ENCODE measurements around the gene STK17B.

Gene STK17B

DNA sequence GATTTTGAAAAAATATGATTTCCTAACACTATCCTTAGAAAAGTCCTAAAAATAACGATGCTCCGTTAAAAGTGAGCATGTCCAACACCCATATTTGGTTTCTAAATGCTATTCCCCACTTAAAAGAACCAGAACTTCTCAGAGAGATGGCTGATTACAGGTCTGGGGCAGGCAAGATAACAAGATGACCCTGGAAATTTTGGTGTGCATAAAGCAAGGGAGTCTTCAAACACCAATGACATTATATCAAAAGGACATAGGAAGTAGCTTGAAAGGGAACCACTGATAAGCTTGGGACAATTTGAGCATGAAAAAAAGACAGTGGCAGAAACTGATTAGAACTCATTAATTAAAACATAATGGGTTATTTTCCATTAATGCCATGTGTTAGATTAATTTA is 17.9 kb downstream of the STK17B start:
- no peak for DNase-seq

GRCh38 chr2:196149948-196150347 is 21.4 kb downstream of the STK17B start:
- no peak for DNase-seq

GRCh38 chr2:196148736-196149135 is 22.6 kb downstream of the STK17B start:
- no peak for DNase-seq

DNA sequence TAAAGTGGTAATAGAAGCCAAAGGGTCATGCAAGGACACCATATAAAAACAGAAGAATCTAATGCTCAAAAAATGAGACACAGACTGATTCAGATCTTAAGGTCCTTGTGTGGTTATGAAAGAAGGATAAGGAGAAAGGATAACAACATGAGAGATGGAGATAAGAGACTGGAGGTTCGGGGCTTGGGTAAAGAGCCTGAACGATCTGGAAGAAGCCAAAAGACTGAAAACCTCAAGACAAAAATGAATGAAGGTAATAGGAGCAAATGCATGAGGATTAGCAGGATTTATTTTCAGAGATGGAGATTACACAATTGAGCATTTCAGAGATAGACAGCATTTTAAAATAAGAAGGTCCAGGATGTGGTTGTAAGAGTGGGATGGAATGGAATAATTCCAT is 26.1 kb downstream of the STK17B start:
- no peak for DNase-seq

DNA sequence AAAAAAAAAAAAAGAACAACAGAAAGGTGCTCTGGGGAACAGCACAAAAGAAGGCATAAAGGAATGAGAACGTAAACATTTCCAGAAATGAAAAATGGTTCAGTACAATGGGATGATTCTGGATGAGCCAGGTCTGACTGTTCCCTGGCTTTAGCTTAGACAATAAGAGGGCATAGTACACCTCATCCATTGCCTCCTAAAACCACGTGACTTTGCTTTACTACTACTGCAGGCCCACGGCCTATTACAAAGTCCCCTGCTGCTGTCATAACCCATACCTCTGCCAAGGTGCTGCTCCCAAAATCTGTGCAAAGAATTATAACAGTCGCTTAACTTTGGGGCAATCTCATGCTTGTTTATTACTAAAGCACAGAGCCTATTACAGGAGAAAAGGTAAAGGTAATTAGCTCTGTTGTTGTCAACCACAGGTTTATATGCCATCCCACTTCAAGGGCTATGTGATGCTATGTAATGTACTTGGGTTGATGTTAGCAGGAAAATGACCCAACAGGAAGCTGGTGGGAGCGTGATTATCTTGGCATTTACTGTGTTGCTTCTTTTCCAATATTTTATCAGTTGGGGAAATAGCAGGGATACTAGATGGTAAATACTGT is 26.8 kb downstream of the STK17B start:
- DNase-seq = no peak

- no peak for DNase-seq
These were observed 27.6 kb downstream of the STK17B start for GRCh38 chr2:196143730-196144131.

DNA sequence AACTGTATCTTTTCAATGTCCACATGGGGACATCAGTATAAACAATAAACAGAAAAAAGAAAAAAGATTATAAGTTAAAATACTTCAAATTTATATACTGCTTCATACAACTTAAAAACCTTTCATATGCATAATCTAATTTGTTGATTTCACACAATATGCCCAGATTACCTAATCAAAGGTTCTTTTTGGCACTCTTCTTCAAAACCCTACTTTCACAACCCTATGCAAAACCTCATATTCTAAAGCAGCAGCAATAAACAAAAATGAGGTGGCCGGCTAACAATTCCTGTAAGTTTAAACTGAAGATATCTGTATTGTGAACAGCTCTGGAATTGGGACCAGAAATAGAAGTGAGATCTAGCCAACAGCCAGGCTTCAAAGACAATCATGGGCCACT is 28.6 kb downstream of the STK17B start:
- no peak for DNase-seq

DNA sequence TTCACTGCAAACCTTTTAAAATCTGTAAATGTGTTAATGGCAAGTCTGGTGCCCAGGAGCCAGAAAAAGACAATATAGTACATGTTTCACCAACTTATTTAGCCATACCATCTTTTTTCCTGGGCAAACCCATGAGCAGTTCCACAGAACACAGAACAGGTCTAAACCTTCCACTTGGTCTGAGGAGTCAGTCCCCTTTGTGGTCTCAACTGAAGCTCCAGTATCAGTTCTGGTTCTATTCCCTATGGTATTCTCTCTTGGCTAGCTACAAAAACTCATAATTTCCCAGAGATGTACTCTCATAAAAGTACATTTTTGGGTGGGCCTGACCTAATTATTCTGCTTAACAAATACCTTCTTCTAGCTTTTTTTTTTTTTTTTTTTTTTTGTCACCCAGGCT is 31.2 kb downstream of the STK17B start:
- DNase-seq = no peak

DNA sequence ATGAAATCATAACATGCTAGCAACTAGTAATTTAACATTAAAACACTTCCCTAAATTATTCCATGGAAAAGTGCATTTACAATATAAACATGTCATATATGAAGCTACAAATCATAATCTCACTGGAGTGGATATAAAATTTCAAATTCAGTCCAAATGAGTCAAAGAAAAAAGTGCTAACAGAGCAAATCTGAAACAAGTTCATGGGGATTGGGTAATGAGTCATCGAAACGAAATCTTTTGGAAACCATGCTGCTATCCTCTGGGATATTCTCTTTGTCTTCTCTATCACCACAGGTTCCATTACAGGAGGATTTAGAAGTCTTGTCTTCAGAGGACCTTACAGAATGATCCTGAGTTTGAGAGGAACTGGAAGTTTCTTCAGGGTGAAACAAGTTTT is 34.1 kb downstream of the STK17B start:
- no peak for DNase-seq

DNA sequence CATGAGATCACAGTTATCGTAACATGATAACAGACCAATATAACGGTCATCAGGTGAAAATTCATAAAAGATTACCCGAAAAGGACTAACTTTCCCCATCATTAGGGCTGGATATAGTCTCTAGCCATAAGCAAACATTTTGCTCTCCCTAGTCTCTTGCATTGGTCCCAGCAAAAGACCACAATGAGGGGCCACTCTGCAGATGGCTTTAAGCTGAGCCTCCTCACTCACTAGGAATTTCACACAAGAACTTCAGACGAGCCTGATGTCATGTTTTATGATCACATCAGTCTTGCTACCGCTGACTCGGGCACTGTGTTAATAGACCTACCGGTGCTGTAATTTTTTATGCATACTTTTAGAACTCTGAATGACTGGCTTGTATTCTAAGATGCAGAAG is 35.2 kb downstream of the STK17B start:
- no peak for DNase-seq

- peak; percentile 42 for DNase-seq
These were observed 39.1 kb downstream of the STK17B start for GRCh38 chr2:196131949-196132925.

DNA sequence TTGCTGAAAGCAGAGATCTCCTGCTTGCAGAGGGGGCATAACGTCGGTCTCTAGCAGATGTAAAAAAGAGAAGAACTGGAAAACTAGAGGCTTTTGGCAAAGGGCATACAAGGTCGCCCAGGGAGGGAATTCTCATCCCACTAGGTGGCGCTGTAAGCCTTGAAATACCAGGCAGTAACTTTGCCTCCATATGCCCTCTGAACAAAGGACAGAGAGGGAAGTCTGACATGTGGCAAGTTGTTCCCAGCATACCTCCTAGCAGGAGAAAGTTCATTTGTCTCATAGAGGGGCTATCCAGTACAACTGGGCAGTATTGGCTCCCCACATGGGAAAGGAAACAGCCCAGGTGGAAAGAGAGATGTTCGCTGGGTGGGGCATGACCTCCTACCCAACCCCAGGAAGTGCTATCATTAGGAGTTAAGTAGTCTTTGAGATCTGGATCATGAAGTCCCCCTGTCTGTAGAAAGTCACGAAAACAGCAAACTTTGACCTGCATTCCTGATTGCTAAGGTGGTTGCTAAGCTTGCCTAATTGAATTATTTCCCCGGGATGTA is 39.9 kb downstream of the STK17B start:
- peak; percentile 51 for DNase-seq

GRCh38 chr2:196130039-196130825 is 41.1 kb downstream of the STK17B start:
- no peak for DNase-seq

DNA sequence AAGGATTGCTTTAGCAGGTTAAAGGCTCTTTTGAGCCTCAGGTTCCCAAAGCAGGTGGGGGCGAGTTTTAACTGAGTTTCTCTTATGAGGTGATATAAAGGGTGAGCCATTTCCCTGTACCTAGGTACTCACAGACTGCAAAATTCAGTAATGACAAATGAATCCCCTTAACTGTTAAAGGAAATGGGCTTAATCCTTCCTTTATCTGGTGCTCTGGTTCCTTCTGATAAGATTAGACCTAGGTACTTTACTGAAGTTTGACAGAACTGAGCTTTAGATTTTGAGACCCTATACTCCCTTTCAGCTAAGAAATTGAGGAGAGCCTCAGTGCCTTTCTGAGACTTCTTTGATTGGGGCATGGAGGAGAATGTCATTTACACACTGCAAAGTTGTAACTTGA is 42.6 kb downstream of the STK17B start:
- no peak for DNase-seq

GRCh38 chr2:196125596-196125995 is 45.8 kb downstream of the STK17B start:
- DNase-seq = no peak

DNA sequence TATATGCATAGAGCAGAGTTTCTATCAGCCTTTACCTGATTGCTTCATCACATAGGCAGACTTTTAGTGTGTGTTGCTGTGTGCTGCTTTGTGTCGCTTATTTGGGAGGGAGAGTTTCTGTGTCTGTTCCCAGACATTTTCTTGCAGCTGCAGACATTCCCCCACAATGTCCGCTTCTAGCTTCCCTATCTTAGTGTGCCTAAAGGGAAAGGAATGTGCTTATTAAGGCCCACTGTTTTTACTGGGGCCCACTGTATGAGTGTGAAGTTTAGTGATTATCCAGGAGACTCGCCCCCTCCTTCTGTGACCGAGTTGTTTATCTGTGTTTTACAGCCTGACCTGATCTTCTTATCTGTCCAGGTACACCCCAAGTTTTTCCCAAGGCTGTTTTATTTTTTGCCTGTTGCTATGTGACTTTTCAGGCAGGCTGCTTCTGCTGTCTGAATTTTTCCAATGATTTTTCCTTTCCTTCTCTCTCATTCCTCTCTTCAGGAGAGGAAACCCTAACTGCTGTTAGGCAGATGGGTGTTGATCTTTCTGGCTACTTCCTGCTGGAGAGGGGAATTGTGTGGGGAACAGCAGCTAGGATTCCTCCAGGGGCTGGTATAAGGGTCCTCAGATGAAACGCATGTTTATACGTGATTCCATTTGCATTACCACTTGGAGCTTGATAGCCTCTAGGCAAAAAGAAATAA is 47.6 kb downstream of the STK17B start:
- DNase-seq = no peak

- DNase-seq = no peak
These were observed 51.5 kb downstream of the STK17B start for GRCh38 chr2:196119926-196120325.

DNA sequence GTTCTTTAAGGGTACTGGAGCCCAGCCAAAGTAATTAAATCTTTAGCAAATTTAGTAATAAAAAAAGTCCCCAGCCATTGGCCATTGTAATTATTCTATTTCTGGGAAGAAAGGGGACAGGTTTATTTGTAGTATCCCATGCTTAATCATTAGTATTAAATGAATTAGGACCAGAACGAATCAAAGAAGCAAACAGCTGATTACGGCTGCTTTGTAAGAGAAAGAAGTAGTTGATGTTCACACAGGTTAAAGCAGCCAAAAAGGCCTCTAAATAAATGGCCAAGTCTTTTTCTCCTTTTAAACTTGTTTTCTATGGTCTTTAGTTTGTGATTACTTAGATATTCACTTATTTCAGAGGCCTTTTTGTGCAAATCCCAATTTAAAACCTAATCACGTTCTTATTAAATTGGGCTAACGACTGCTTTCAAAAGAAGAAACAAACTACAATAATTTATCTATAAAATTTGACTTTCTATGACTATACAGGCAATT is 54.1 kb downstream of the STK17B start:
- DNase-seq = no peak

DNA sequence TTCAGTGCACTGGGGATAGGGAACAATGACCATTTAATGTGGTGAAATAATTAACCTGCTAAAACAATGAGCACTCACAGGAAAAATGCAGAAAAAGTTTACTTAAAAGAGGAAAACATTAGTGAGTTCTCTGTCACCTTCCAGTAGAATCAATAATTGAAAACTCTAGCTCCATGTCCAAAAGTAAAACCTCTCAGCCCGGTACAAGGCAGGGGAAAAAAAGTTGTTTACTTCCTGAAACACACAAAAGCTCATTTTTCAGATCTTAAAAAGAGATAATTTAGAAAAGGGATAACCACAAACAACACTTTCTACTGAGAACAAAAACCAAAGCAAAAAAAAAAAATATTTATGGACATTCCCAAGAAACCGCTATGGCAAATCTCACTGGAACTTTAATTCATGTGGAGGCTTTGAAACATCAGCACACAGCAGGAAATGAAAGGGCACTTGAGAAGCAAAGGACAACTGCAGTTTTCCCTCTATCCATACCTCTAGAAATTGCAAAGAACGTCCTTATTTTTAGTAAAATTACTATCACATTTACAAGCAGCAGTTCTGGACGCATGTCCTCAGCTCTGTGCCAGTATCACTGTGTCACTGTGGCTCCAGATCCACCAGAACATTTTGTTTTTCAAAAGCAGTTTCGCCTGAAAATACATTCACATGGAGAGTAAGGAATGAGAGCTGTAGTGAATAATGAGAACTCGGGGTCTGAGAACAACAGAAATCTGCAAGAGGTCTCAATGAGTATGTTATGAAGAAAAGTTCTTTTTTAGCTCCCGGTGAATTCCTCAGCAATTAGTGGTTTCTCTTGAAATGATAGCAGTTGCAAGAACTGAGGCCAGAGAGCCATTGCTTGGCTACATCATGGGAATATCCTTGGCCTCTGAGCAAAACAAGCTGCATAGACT is 58.1 kb downstream of the STK17B start:
- no peak for DNase-seq

- no peak for DNase-seq
These were observed 58.9 kb downstream of the STK17B start for GRCh38 chr2:196112418-196113034.

DNA sequence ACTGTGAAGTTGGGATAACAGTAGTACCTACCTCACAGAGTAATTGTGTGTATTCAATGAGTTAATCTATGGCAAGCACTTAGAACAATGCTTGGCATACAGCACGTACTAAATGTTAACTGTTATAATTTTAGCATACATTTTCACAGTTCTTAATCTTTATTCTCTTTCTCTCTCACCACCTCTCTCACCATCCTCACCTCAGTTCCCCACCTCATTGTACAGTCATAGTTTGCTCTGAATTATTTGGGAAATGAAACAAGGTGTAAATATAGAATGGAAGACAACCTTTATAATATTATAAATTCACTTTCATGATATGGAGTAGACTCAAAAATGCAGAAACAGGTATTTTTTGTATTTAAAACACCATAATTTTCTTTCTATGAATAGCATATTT is 62.8 kb downstream of the STK17B start:
- no peak for DNase-seq

Data from activated gamma-delta T cell treated with Interleukin-2 at 50 U/mL for 16 hours (primary cell).